SK-N-SH (cell line): Measurements from ENCODE around the gene EML1.

Source experiments
- EP300 ChIP-seq, 2 experiments: IDR thresholded peaks; 2 replicates each; pipeline versions ENCODE4 v1.4.0 to v1.6.1; 2012; ENCODE audit warnings: borderline replicate concordance in 1 of 2, low read depth in 1 of 2, low read length in 1 of 2
- POLR2AphosphoS5 ChIP-seq: IDR thresholded peaks from 2 replicates; pipeline ENCODE4 v1.6.1; 2012; ENCODE audit warnings: low read depth, low read length
- TF ChIP-seq, protein P1 (sequence below): fragments of 200-600 bp; sonication (generic); IDR thresholded peaks from 2 replicates; pipeline ENCODE4 v1.6.1; 2017; ENCODE audit warnings: antibody characterized with exemption, mild to moderate bottlenecking, moderate library complexity

GRCh38 chr14:99792210-99792535 lies 1.0 kb upstream of the EML1 start:
- no peak for TF ChIP-seq EP300 (IDR thresholded peaks at IDR 0.05; ENCODE audit: borderline replicate concordance in 1 of 2, low read depth in 1 of 2, low read length in 1 of 2)
- no peak for TF ChIP-seq POLR2AphosphoS5
- TF ChIP-seq, protein P1, sequence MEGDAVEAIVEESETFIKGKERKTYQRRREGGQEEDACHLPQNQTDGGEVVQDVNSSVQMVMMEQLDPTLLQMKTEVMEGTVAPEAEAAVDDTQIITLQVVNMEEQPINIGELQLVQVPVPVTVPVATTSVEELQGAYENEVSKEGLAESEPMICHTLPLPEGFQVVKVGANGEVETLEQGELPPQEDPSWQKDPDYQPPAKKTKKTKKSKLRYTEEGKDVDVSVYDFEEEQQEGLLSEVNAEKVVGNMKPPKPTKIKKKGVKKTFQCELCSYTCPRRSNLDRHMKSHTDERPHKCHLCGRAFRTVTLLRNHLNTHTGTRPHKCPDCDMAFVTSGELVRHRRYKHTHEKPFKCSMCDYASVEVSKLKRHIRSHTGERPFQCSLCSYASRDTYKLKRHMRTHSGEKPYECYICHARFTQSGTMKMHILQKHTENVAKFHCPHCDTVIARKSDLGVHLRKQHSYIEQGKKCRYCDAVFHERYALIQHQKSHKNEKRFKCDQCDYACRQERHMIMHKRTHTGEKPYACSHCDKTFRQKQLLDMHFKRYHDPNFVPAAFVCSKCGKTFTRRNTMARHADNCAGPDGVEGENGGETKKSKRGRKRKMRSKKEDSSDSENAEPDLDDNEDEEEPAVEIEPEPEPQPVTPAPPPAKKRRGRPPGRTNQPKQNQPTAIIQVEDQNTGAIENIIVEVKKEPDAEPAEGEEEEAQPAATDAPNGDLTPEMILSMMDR = no peak
